Activated CD4-positive, CD25-positive, alpha-beta regulatory T cell (primary cell): Measurements from ENCODE around the gene PRDM5.

ENCODE experiments used
- DNase-seq, 4 experiments: peaks; one replicate each; lab custom pipeline; 2025; lab: John Stamatoyannopoulos, UW

PRDM5 gene

GRCh38 chr4:120903419-120903818 lies 19.1 kb downstream of the PRDM5 start:
- DNase-seq: no peak

DNA sequence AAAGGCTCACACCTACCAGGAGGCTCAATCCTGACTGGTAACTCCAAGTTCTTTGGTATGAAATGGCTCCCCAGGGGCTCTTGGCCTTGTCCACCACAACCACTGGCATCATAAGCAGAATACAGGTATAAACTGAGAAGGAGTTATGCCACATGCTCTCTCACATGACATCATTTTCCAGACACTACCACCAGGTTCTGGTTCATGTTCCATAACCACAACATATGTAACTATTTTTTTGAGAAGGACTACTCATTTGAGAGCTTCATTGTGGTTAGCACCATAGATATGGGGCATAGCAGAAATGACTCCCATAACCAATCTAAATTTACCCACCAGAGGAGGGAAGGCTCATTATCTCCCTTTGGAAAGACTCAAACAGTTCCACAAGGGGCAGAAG lies 19.6 kb downstream of the PRDM5 start:
- no peak for DNase-seq

DNA sequence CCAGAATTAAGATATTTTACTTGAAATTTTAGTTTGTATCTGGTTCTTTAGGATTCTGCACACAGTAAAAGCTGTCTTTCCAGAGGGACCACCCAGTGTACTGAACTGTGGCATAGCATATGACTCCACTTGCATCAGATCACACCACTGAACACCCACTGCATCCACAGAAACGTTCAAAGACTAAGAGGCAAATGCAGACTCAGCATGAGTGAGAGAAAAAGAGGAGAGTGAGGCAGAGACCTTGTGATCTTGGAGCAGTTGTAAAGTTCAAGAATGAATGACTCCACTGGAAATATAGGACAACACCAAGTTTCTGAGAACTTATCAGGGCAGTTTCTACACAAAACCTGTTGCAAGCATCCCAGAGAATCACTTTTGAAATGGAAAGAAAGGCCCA lies 20.8 kb downstream of the PRDM5 start:
- no peak for DNase-seq

GRCh38 chr4:120897981-120898719 lies 24.4 kb downstream of the PRDM5 start:
- DNase-seq: no peak

- DNase-seq: no peak
Observed at GRCh38 chr4:120895554-120895953, 27.0 kb downstream of the PRDM5 start.

DNA sequence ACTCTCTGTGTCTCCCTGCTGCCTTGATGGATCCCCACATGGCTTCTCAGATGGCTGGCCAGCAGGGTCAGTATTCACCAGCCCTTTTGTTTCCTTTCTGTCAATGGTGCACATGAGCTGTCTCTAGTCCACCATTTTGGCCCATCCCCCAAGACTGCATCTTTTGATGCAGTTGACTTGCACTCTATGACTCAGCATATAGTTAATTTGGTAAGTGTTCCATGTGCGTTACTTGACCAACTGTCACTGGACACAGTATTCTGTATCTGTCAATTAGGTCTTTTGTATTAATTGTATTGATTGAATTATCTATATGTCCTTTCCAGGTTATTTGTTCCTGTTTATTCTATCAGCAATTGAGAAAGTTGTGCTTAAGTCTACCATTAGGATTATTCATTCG lies 29.2 kb downstream of the PRDM5 start:
- no peak for DNase-seq

DNA sequence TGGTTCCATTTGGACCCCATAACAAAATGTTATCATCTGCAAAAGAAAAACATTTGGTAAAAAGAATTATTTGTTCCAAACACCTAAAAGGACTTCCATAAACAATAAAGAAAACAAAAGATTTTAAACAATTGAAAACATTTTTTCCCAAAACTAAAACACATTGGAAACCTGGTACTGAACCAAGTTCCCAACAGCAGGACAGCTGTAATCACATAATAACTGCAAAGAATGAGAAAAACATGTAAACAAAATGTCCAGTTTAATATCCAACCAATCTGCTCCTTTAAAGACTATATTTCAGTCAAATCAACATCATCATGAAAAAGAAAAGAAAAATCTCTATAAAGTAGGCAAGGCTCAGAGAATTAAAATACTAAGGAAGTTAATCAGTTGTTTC lies 36.3 kb downstream of the PRDM5 start:
- DNase-seq: no peak

- DNase-seq: no peak
Observed at GRCh38 chr4:120881846-120882245, 40.7 kb downstream of the PRDM5 start.

DNA sequence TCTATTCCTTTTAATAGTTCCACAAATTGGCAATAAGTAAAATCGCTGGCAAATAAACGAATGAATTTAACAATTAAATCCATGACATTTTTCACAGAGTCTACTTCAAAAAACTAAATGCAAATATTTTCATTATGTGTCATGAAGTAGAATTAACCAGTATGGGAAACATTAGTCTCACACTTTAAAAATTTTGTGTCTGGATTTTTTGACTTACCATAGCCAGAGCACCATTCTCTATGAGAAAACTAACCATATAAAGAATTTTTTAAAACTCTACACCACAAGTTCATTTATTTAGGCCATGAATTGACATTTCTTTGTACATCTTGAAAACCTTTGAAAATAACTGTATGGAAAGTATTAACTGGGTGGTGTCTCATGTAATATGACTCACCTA lies 41.2 kb downstream of the PRDM5 start:
- DNase-seq: no peak

DNA sequence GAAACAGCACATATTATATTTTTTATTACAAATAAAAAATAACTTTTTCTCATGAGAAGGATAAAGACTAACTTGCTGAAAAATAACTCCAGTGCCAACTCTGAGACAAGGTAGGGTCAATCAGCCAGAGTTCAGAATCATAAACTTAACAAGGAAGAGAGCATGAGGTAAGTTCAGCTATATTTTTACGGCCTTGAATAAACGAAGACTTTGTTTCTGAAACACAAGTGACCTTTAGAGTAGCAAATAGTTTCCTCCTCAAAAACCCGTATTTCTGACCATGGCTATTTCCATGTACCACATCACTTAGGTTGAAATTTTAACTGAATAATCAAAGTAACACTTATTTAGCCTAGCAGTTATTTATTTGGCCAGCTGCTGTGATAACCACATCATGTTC lies 45.5 kb downstream of the PRDM5 start:
- DNase-seq: no peak

GRCh38 chr4:120874792-120875774 lies 47.4 kb downstream of the PRDM5 start:
- no peak for DNase-seq

- DNase-seq: no peak
Observed at GRCh38 chr4:120873554-120873953, 49.0 kb downstream of the PRDM5 start.

GRCh38 chr4:120871173-120871572 lies 51.4 kb downstream of the PRDM5 start:
- DNase-seq: no peak

DNA sequence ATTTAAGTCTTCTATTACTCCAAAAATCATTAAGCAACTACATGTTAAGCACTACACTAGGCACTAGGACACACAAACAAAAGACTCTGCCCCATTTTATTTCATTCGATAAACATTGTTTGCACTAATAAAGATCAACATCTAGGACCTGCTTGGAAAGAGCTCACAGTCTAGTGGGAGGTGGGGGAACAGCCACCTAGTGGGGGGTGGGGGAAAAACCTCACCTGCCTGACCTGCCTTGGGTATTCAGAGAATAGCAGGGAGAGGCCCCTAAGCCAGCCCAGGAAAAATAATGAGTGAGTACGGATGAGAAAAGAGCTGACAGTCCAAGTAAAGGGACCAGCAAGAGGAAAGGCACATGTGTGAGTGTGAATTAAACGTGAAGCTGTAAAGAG lies 52.2 kb downstream of the PRDM5 start:
- no peak for DNase-seq

DNA sequence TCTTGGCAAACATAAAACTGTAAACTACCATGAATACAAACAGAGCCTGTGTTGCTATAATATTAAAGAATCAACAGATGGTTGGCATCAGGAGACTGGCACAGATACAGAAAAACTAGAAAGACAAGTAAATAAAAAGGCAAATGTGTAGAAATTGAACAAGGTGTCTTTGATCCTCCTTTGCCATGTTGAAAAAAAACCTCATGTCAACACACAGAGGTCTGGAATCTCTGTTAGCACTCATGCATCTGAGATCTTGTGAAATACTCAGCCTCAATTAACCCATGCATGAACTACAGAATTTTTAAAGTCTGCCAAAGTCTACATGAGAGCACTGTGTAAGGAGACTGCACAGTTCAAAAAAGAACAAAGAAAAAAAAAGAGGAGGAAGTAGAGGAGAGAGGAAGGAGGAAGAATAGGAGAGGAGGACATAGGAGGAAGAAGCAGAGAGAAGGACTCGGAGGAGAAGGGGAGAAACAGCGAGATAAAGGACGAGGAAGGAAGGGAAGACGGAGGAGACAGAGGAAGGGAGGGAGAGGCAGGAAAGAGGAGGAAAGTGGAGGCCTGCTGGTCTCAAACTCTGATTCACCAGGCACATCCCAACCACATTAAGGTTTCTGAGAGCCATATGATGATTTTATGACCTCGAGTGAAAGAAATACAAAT lies 52.8 kb downstream of the PRDM5 start:
- no peak for DNase-seq

- DNase-seq: no peak
Observed at GRCh38 chr4:120867506-120867905, 55.0 kb downstream of the PRDM5 start.

DNA sequence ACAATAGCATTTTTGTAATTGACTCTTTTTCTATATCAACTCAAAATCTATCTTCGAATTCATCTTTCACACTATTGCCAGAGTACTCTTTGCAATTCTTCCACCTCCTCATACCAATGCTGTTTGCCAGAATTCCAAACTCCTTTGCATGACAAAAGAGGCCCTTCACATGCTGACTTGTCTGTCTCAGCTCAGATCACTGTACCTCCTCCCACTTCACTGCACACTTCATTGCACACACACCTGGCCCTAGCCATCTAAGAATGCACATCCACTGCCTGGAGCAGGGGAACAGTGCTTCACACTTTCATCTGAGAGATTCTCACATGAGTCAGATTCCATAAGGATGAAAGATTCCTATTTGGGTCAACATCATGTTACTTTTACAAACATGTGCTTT lies 56.5 kb downstream of the PRDM5 start:
- DNase-seq: no peak

DNA sequence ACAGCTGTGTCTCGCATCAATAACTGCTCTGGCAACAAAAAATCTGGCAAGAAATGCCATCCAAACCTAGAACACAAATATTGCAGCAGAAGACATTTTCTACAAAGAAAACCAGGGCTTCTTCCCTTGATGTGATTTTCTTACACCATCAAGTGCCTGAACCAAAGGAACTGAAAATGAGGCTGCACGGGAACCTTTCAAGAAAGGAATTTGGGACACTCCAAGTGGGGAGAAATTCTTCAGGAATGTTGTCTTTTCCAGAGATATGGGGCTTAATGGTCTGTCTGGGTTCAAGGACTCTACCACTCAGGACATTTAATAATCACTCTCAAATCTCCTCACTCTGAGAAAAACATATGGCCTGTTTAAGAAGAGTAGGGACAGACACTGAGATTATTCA lies 57.6 kb downstream of the PRDM5 start:
- no peak for DNase-seq

GRCh38 chr4:120862432-120862831 lies 60.1 kb downstream of the PRDM5 start:
- DNase-seq: no peak

GRCh38 chr4:120861852-120862251 lies 60.7 kb downstream of the PRDM5 start:
- no peak for DNase-seq

- DNase-seq: no peak
Observed at GRCh38 chr4:120858776-120859175, 63.8 kb downstream of the PRDM5 start.

DNA sequence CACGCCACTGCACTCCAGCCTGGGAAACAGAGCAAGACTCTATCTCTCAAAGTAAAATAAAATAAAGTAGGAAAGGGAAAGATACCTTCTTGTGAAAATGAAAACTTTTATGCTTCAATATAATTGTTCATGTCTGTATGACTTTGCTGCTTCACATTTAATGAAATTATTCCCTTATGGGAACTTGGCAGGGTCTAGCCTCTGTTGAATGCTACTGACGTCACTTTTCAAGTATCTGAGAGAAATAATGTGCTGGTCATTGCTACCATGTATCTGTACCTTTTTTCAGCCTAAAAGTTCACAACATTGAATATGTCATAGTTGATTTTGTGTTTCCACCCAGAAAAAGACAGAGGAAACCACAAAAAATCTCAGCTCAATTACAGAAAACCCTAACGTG lies 65.2 kb downstream of the PRDM5 start:
- DNase-seq: no peak

DNA sequence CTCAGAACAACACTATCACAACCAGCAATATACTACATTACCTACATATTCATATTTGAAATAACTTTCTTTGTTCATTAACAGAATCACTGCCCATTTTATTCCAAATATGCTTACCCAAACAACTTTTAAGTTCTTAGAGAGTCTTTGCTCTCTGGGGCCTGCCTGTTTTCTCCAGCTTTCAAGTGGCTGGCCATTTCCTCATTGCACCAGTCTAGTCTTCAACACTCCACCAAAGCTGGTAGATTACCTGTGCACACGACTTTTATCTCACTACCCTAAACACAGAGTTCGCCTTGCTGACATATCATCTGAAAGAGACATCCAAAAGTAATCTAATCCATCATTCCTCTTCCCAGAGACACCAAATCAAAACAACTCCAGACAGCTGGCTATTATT lies 66.2 kb downstream of the PRDM5 start:
- no peak for DNase-seq
